HG03460 (cell line): ENCODE measurements around the gene HRAS.

ENCODE experiments used
- ATAC-seq: cut with Tn5 transposase; IDR thresholded peaks from one replicate; pipeline ENCODE4 v1.9.1; 2021; ENCODE audit not compliant: unreplicated experiment

Gene HRAS

GRCh38 chr11:554428-555226, 19.3 kb upstream of the HRAS start:
- ATAC-seq = peak; percentile 70

DNA sequence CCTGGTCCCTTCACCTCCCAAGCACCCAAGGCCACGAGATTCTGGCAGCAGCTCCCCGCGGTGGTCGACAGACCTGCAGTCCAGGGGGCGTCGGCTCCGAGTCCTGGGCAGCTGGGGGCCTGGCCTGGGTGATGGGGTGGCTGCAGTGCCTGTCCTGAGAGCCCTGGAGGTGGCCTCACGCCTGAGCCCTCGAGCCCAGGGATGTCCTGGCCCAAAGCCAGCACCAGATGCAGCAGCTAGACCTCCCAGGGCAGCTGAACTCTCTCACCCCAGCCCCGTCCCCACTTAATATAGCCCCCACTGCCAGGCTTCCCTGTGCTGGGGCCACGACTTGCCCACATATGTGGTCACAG, 18.6 kb upstream of the HRAS start:
- no peak for ATAC-seq

- ATAC-seq = no peak
These were observed 18.0 kb upstream of the HRAS start for GRCh38 chr11:553083-553987.

- ATAC-seq = no peak
These were observed 16.2 kb upstream of the HRAS start for GRCh38 chr11:551596-551995.

DNA sequence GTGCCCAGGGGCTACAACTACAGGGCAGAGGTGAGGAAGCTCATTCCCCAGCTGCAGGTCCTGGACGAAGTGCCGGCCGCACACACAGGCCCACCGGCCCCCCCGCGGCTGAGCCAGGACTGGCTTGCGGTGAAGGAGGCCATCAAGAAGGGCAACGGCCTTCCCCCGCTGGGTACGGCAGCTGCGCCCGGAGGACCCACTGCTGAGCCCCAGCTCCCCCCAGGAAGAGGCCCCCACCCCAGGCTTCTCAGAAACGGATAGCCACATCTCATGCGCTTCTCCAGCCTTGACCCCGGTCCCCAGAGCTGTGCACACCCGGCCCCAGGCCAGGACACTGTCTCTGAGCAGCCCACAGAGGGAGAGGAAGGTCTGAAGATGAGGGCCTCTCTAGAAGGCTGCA, 15.8 kb upstream of the HRAS start:
- no peak for ATAC-seq

- no peak for ATAC-seq
These were observed 15.3 kb upstream of the HRAS start for GRCh38 chr11:550746-551085.

DNA sequence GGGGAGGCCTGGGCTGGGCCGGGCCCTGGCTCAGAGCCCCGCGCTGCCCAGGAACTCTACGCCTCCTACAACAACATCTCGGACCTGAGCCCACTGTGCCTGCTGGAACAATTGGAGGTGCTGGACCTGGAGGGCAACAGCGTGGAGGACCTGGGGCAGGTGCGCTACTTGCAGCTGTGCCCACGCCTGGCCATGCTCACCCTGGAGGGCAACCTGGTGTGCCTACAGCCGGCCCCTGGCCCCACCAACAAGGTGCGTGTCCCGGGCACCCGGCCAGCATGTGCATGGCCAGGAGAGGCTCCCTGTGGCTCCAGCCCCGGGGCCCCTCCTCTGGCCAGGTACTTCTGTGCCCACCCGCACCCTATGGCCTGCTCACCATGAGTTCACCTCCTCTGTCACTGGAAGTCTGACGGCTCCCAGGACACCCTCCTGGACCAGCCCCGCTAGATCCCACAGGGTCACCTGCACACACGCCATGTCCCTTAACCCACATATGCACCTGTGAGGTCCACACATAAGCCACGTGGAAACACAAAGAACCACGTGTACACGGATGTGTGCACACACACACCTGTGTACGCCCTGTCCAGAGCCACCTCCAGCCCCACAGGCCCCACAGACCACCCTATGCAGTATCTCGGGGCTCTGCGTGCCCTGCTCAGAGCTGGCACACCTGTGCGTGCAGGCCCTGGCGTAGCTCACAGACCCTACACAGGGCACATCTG, 14.8 kb upstream of the HRAS start:
- no peak for ATAC-seq

- ATAC-seq = no peak
These were observed 13.6 kb upstream of the HRAS start for GRCh38 chr11:548700-549603.

DNA sequence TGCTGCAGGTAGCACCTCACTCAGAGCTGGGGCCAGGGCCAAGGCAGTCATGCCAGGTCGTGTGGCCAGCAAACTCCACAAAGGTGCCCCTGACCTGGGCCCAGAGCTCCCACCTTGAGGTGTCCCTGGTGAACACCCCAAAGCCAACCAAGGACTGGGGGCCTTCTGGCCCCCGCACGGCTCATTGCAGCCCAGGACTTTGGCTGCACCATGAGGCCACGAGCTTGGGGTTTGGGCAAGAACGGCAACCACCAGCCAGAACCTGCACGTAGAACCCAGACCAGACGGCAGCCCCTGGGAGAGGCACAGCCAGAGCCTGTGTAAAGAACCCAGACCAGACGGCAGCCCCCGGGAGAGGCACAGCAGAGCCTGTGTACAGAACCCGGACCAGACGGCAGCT, 9.8 kb upstream of the HRAS start:
- no peak for ATAC-seq

GRCh38 chr11:544817-545166, 9.4 kb upstream of the HRAS start:
- no peak for ATAC-seq

GRCh38 chr11:541433-541885, 6.1 kb upstream of the HRAS start:
- ATAC-seq = no peak

DNA sequence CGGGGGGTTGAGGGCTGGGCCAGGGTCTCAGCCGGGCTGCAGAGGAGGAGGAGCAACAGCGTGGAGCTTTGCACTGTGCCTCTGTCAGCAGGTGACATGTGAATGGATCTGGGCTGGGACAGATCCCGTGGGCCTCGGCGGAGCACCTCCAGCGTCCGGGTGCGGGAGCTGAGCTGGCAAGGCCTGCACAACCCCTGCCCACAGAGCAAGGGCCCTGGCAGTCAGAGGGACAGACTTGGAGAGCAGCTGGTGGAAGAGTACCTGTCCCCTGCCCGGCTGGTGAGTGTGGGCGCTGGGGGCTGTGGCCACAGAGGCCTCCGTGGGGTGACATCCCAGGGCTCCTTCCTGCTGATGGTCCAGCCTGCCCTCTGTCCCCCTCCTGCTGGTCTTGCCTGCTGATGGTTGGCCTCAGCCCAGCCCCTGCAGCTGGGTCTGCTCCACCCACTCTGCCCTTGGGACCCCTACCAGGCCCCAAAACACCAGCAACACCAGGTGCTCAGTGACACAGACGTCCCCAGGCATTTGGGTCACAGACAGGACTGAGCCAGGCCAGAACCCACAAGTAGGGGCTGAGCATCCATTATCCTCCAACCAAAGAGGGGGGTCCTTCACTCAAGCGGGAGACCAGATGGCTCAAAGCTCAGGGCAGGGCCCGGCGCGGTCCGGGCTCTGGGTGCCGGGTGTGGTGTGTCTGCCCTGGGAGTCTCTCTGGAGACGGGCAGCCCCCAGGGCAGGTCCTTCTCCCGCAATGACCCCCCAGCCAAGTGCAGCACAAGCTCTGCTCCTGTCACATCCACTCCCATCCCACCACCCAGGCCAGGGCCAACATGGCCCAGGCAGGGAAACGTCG, 5.4 kb upstream of the HRAS start:
- no peak for ATAC-seq

- ATAC-seq = no peak
These were observed 4.7 kb upstream of the HRAS start for GRCh38 chr11:539971-540481.

GRCh38 chr11:538431-539051, 3.2 kb upstream of the HRAS start:
- ATAC-seq = no peak

- no peak for ATAC-seq
These were observed 2.5 kb upstream of the HRAS start for GRCh38 chr11:537622-538430.

DNA sequence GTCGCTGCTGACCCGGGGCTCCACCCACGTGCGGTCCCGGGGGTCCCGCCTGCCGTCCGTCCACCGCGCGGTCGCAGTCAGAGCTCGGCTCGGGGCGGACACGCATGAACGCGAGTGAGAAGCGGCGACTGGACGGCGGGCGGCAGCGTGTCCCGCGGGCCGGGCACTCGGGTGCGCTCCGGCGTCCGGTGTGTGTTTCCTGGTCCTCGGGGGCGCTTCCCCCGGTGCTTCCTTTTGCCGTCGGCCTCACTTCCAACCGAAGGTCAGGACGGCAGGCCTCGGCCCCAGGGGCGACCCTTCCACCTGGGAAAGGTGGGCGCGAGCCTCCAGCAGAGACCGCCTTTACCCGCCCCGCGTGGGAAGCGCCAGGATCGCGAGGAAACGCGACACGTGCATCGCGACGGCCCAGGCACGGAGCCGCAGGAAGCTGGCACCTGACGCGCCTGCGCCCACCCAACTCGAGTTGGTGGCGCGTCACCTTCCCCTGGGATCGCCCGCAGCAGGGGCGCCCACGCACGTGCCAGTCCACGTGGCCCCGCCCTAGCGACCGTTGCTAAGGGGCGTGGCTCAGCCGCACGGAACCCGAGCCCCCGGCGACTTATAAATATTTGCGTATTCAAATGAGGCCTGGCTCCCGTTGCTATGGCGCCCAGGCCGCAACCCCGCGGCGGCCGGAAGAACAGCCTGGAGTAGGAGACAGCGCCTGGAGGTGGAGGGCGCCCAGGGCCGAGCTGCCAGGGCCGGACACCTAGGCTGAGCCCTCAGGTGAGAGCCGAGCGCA, 1.7 kb upstream of the HRAS start, which contains the start of gene LRRC56:
LRRC56 (plus strand) TSS at position 687 of the 781 bp plus-strand sequence. CDS start 3,158 bp downstream, outside the sequence.
- peak; percentile 52 for ATAC-seq

- ATAC-seq = no peak
These were observed 212 bp downstream of the HRAS start for GRCh38 chr11:535210-535518.
